Gastrocnemius medialis (tissue), 4 donors: Measurements from ENCODE around the gene XYLB.

Experiments
- CTCF ChIP-seq, 5 experiments: fragments of 450-650 bp in 3 of 5; fragments of 200-600 bp in 2 of 5; sonication (generic) in 2 of 5; IDR thresholded peaks in 4 of 5; conservative IDR thresholded peaks in 1 of 5; 1 replicate in 4 of 5; 2 replicates in 1 of 5; pipeline ENCODE4 v1.5.1; 2016 to 2019; ENCODE audit warnings: antibody characterized with exemption in 5 of 5, mild to moderate bottlenecking in 3 of 5, moderate library complexity in 3 of 5
- POLR2A ChIP-seq, 2 donors: fragments of 450-650 bp; IDR thresholded peaks; one replicate each; pipeline ENCODE4 v1.6.1; 2017; ENCODE audit warnings: antibody characterized with exemption in 2 of 2, mild to moderate bottlenecking in 2 of 2, moderate library complexity in 2 of 2

DNA sequence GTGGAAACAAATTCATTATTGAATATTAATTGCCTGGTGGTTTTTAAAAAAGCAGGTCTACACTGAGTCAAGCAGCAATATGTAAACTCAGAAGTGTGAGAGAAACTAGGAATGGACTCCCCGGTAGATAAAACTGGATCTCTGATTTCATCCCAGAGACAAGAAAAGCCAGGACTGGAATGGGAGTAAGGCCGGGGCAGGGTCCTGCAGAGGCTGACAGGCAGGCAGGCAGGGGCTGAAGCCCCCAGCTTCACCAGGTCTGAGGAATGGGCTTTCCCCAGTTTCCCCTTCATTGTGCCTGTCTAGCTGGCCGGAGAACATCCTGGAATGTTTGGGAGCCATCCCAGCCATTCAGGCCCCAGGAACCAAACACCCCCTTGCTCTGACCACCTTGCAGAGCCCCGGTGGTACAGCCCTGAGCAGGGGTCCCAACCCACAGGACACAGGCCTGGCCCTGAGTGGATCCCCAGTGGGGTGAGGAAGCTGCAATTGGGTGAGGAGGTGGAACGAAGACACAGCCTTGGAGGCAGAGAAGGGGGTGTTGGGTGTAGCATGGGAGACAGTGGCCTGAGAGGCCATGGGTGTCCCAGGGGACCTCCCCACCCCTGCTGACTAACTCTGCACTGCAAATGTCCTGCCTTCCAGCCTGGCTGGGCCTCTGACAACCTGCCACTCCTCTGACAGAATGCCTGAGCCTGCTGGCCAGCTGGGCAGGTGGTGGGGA lies 31.7 kb upstream of the XYLB start:
- TF ChIP-seq POLR2A (IDR thresholded peaks at IDR 0.05) (no peak), CTCF (IDR thresholded peaks at IDR 0.05 in 4 of 5, conservative IDR thresholded peaks at IDR 0.05 in 1 of 5) (no peak)
